ENCODE results near the gene SNRNP200.

- TF ChIP-seq CTCF (IDR thresholded peaks at IDR 0.05) (no peak), POLR2A (IDR thresholded peaks at IDR 0.05) (no peak), EP300 (IDR thresholded peaks at IDR 0.05; ENCODE audit: low read depth) (no peak), POLR2AphosphoS5 (IDR thresholded peaks at IDR 0.05) (no peak)
Observed at GRCh38 chr2:96262306-96262705, 43.0 kb downstream of the SNRNP200 start.

Data from transverse colon (tissue), 4 donors.